SK-N-SH (cell line): ENCODE data around the gene EOLA1. TPM values are rescaled to one million over a fixed set of nuclear protein-coding genes. Genes with fewer than 3 reads are reported as not detected.

Experiments
- CTCF ChIA-PET: fragments of 300-600, 350-600 bp; formaldehyde crosslinking; extraction: SDS; loops from one replicate; lab custom pipeline; 2021; lab: Yijun Ruan, JAX
- POLR2A ChIA-PET: fragments of 350-600 bp; sonication (Branson Sonifier 250); formaldehyde crosslinking; extraction: SDS; loops from one replicate; lab custom pipeline; 2020; ENCODE audit warnings: antibody characterized with exemption, inconsistent platforms; lab: Yijun Ruan, JAX
- DNase-seq: peaks from one replicate; pipeline ENCODE4 v3.0.0; 2012
- H2AFZ ChIP-seq: fragments of 200-600 bp; sonication (generic); 2 replicates; pipeline ENCODE4 v1.8.1; 2016; ENCODE audit warnings: antibody characterized with exemption, mild to moderate bottlenecking, low read depth
- H3F3A ChIP-seq: fragments of 200-600 bp; sonication (generic); replicated peaks from 2 replicates; pipeline ENCODE3; 2016; ENCODE audit warnings: antibody characterized with exemption, mild to moderate bottlenecking; ENCODE audit not compliant: insufficient read depth
- H3K27ac ChIP-seq, 2 experiments: fragments of 200-500 bp in 1 of 2; fragments of 200-600 bp in 1 of 2; sonication (Bioruptor generic) in 1 of 2; sonication (generic), shearing (Covaris generic) in 1 of 2; 2 replicates each; pipeline versions ENCODE4 v1.5.1 to v1.6.1; 2014 to 2016; ENCODE audit warnings: low read depth in 2 of 2, inconsistent platforms in 1 of 2, low read length in 1 of 2, mild to moderate bottlenecking in 1 of 2, mixed read lengths in 1 of 2
- H3K27me3 ChIP-seq: fragments of 200-600 bp; sonication (generic), shearing (Covaris generic); 2 replicates; pipeline ENCODE4 v1.6.1; 2016; ENCODE audit warnings: mixed run types; ENCODE audit not compliant: insufficient read depth
- H3K36me3 ChIP-seq, 2 experiments: fragments of 200-500 bp in 1 of 2; fragments of 200-600 bp in 1 of 2; sonication (Bioruptor generic) in 1 of 2; sonication (generic) in 1 of 2; replicated peaks in 1 of 2; 2 replicates each; pipeline versions ENCODE3 to v1.5.1; 2014 to 2016; ENCODE audit warnings: low read length in 1 of 2, mild to moderate bottlenecking in 1 of 2; ENCODE audit not compliant: insufficient read depth in 2 of 2, control insufficient read depth in 1 of 2
- H3K4me1 ChIP-seq, 2 experiments: fragments of 200-500 bp in 1 of 2; fragments of 200-600 bp in 1 of 2; sonication (Bioruptor generic) in 1 of 2; sonication (generic), shearing (Covaris generic) in 1 of 2; 2 replicates each; pipeline versions ENCODE4 v1.5.1 to v1.6.1; 2014 to 2016; ENCODE audit warnings: low read depth in 1 of 2, low read length in 1 of 2, mixed run types in 1 of 2; ENCODE audit not compliant: insufficient read depth in 2 of 2, control insufficient read depth in 1 of 2
- H3K4me2 ChIP-seq: fragments of 200-600 bp; sonication (generic), shearing (Covaris generic); 2 replicates; pipeline ENCODE4 v1.6.1; 2017; ENCODE audit warnings: mixed run types
- H3K4me3 ChIP-seq, 2 experiments: fragments of 200-500 bp in 1 of 2; fragments of 200-600 bp in 1 of 2; sonication (Bioruptor generic) in 1 of 2; sonication (generic), shearing (Covaris generic) in 1 of 2; 2 replicates each; pipeline versions ENCODE4 v1.5.1 to v1.8.1; 2014 to 2016; ENCODE audit warnings: low read depth in 2 of 2, inconsistent platforms in 1 of 2, low read length in 1 of 2, mild to moderate bottlenecking in 1 of 2, mixed read lengths in 1 of 2, moderate library complexity in 1 of 2
- H3K79me2 ChIP-seq: fragments of 200-600 bp; sonication (generic); 2 replicates; pipeline ENCODE4 v1.8.1; 2017; ENCODE audit warnings: mild to moderate bottlenecking; ENCODE audit not compliant: insufficient read depth
- H3K9ac ChIP-seq: fragments of 200-600 bp; sonication (generic); 2 replicates; pipeline ENCODE4 v1.6.1; 2017; ENCODE audit warnings: mixed run types
- H3K9me2 ChIP-seq: fragments of 200-600 bp; sonication (generic); 2 replicates; pipeline ENCODE4 v1.6.1; 2017; ENCODE audit warnings: mixed run types
- H3K9me3 ChIP-seq: fragments of 200-600 bp; sonication (generic); 2 replicates; pipeline ENCODE4 v1.6.1; 2017; ENCODE audit warnings: mixed run types, mild to moderate bottlenecking, moderate library complexity
- H4K20me1 ChIP-seq: fragments of 200-600 bp; sonication (generic); 2 replicates; pipeline ENCODE4 v1.6.1; 2017; ENCODE audit warnings: mild to moderate bottlenecking, mixed run types; ENCODE audit not compliant: insufficient read depth
- CTCF ChIP-seq: fragments of 200-600 bp; sonication (generic); IDR thresholded peaks from 2 replicates; pipeline ENCODE4 v1.6.1; 2017; ENCODE audit warnings: antibody characterized with exemption, mild to moderate bottlenecking, moderate library complexity
- ELF1 ChIP-seq: IDR thresholded peaks from 2 replicates; pipeline ENCODE4 v1.4.0; 2012
- EZH2phosphoT487 ChIP-seq: fragments of 200-600 bp; sonication (generic); IDR thresholded peaks from 2 replicates; pipeline ENCODE4 v1.6.1; 2017; ENCODE audit warnings: low read depth, mixed run types, mild to moderate bottlenecking, antibody characterized with exemption, moderate library complexity, borderline replicate concordance
- FOXM1 ChIP-seq: IDR thresholded peaks from 2 replicates; pipeline ENCODE4 v1.4.0; 2012; ENCODE audit warnings: low read depth, mild to moderate bottlenecking
- GABPA ChIP-seq: IDR thresholded peaks from 2 replicates; pipeline ENCODE4 v1.4.0; 2012; ENCODE audit warnings: low read depth, mild to moderate bottlenecking
- MEF2A ChIP-seq: IDR thresholded peaks from 2 replicates; pipeline ENCODE4 v1.4.0; 2012; ENCODE audit warnings: low read depth, borderline replicate concordance
- NFIC ChIP-seq: IDR thresholded peaks from 2 replicates; pipeline ENCODE4 v1.4.0; 2012; ENCODE audit warnings: borderline replicate concordance
- NRF1 ChIP-seq: IDR thresholded peaks from 2 replicates; pipeline ENCODE4 v1.6.1; 2012; ENCODE audit warnings: low read depth, mild to moderate bottlenecking, low read length
- RAD21 ChIP-seq: IDR thresholded peaks from 2 replicates; pipeline ENCODE4 v1.6.1; 2012; ENCODE audit warnings: mild to moderate bottlenecking, low read length
- RCOR1 ChIP-seq: fragments of 150-350 bp; IDR thresholded peaks from 2 replicates; pipeline ENCODE4 v1.6.1; 2017; ENCODE audit warnings: antibody characterized with exemption, low read length
- SMC3 ChIP-seq: IDR thresholded peaks from 2 replicates; pipeline ENCODE4 v1.6.1; 2012; ENCODE audit warnings: low read depth, low read length, improper control_type of control experiment
- ZBTB33 ChIP-seq: IDR thresholded peaks from 2 replicates; pipeline ENCODE4 v1.4.0; 2012; ENCODE audit warnings: low read depth, borderline replicate concordance
- WGBS: methylation state at CpG from one replicate; pipeline ENCODE4 v1.1.6; 2017; ENCODE audit warnings: low lambda C conversion rate; 5-methylcytosine and 5-hydroxymethylcytosine counted together
- polyA plus RNA-seq, 3 experiments: library from polyadenylated mRNA; depleted of rRNA; stranded (reverse); fragments of >200 nt; gene quantifications; 2 replicates each; pipeline ENCODE4 v1.2.3, GENCODE V29; 2012

Gene EOLA1
- polyA plus RNA-seq, 1 of the 3 experiments (the other 2 are of a cell fraction), result 16.3 TPM

- Histone ChIP-seq H3K36me3 (peaks cover 33 to 67% of the 10 kb centered on the region in 2 experiments), H2AFZ (no peak overlapping the region), H3K4me2 (no peak overlapping the region), H3K9ac (no peak overlapping the region), H4K20me1 (peaks cover 18% of the 10 kb centered on the region; the same call in 1 of the 2 replicates), H3K9me3 (no peaks in the 10 kb centered on the region), H3K9me2 (no peaks in the 10 kb centered on the region), H3F3A (no peaks in the 10 kb centered on the region), H3K27me3 (no peaks in the 10 kb centered on the region), H3K79me2 (no peaks in the 10 kb centered on the region), H3K4me3 (no peak overlapping the region), H3K27ac (no peak overlapping the region), H3K4me1 (no peaks in the 10 kb centered on the region; a peak in 1 of 4 replicates)
- CTCF ChIA-PET, result interaction anchor here (0.7 to 2.5 kb wide), 3 partner anchors 11 to 18 kb away, joined by 3 to 8 read pairs (median 7); partner anchors contain the start of gene IDS
- DNase-seq, result no peak
- POLR2A ChIA-PET, result interaction anchor here (0.7 kb wide), 1 partner anchor 11 kb away, joined by 3 read pairs; the partner anchor contains the start of gene IDS
- WGBS, result 54% methylated on average over 13 of the region's 13 CpGs
- no peak for TF ChIP-seq MEF2A
- no peak for TF ChIP-seq FOXM1
- no peak for TF ChIP-seq NRF1
- TF ChIP-seq EZH2phosphoT487, result no peak
- TF ChIP-seq NFIC, result no peak
- TF ChIP-seq SMC3, result no peak
- TF ChIP-seq ELF1, result no peak
- TF ChIP-seq GABPA, result no peak
- TF ChIP-seq CTCF, result peak; percentile 16; the same call in 1 of the 2 replicates
- TF ChIP-seq RCOR1, result no peak
- 0 out of 2 replicates have a peak, but pooled peaks have one; percentile 2 for TF ChIP-seq RAD21
- no peak for TF ChIP-seq ZBTB33
- TF ChIP-seq, all 33 proteins: peak for 2
Observed at GRCh38 chrX:149493567-149494562, 46.9 kb upstream of the EOLA1 start.
